Left hindlimb (tissue), 1 donor: ENCODE measurements around the gene DENR.
"Not testable (repeated sequence)": the region's sequence is repeated elsewhere in the genome, so short reads cannot be mapped to it uniquely, and the experiment has no call there.

Experiments used
- DNase-seq: peaks from one replicate; pipeline ENCODE4 v3.0.0-alpha.2; 2018

The DENR gene

DNA sequence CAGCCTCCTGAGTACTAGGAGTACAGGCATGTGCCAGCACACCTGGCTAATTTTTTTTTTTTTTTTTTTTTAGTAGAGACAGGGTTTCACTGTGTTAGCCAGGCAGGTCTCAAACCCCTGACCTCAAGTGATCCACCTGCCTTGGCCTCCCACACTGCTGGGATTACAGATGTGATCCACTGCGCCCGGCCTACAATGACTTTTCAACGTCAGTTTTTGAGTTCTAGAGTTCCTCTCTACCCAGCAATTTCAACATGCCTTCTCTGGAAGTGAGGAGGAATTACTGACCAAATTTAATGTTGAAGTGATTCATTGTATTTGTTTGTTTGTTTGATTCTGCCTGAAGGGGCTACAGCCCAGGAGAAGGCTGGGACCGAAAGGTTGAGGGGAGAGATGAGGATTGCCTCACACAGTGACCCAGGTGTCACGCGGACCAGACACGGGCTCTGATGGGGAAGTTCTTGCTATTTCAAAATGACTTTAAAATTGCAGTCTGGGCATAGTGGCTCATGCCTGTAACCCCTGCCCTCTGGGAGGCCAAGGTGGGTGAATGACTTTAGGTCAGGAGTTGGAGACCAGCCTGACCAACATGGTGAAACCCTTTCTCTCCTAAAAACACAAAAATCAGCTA lies 8.6 kb upstream of the DENR start:
- DNase-seq, result no peak

DNA sequence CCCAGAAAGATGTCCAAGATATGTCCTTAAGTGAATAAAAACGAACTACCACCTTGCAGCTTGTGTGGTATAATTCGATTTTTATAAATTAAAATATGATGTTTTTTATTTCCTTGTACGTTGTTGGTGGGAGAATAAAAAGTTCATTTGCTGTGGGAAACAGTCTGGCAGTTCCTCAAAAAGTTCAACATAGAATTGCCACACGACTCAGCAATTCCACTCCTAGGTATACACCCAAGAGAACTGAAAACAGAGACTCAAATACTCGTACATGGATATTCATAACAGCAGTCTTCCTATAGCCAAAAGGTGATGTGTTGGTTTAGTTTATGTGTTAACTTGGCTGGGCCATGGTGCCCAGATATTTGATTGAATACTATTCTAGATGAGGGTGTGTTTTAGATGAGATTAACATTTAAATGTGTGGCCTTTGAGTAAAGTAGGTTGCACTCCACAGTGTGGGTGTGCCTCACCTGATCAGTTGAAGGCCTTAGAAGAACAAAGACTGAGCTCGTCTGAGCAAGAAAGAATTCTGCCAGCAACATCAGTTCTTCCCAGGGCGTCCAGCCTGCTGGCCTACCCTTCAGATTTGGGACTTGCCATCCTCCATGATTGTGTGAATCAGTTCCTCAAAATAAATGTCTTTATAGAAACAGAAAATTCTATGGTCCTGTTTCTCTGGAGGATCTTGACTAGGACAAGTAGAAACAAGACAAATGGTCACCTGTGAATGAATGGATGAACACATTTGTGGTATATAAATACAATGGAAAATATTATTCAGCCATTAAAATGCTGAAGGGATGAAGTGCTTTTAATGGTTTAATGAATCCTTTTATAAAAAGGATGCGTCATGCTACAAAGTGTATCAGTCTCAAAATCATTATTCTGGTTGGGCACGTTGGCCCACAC lies 5.1 kb upstream of the DENR start:
- DNase-seq, result no peak

DNA sequence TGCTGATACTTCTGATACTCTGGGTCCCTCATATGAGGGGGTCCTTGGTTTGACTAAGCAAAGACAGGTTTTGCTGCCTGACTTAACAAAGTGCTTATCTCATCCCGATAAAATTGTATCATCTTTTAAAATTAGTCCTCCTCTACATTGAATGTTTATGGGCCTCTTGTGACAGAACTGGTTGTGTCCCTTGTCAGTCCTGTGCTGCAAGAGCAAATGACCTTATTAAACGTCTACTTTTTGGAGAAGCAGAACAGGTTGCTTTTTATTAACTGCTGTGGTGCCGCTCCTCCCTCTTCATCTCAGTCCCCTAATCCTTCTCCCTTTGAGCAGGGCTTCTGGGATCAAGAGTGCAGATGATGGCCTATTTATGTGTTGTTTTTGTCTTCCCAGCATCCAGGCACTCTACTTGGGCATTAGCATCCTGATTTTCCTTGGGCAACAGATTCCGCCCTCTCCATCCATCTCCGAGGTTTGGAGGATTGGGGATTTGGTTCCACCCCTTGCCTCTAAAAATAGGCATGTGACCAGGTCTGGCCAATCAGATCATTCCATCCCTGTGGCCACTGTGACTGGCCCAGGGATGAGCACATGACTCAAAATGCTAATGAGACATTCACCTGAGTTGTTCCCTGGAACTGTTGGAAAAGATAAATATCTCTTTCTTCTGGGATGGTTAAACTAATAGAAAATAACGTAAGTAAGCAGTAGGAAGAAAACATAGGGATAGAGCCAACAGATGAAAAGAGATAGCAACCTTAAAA lies 2.9 kb upstream of the DENR start:
- no peak for DNase-seq

DNA sequence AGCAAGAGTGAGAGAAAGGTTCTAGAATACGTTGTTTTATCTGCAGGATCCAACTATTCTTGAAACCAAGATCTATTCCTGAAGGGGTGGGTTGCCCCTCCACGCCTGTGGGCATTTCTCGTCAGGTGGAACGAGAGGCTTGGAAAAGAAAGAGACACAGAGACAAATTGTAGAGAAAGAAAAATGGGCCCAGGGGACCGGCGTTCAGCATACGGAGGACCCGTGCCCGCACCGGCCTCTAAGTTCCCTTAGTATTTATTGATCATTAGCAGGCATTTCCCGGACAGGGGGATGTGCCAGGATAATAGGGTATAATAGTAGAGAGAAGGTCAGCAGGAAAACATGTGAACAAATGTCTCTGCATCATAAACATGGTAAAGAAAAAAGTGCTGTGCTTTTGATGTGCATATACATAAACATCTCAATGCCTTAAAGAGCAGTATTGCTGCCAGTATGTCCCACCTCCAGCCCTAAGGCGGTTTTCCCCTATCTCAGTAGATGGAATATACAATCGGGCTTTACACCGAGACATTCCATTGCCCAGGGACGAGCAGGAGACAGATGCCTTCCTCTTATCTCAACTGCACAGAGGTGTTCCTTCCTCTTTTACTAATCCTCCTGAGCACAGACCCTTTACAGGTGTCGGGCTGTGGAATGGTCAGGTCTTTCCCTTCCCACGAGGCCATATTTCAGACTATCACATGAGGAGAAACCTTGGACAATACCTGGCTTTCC lies 1.7 kb upstream of the DENR start:
- DNase-seq, result not testable (repeated sequence)

DNA sequence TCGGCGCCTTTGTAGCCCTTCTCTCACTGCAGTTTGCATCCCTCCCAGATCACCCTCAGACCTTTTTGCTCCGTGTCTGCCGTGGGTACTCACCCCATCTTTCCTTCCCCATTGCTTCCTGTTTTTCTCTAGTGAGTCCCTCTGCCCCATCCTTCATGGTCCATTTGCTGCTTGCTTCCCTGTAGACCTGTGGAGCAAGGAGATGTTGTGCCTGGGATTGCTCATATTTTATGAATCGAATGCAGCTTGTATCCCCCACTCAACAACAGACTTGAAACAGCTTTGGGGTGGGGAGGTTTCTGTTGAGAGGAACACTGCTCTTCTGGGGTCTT lies 661 bp downstream of the DENR start:
- no peak for DNase-seq

DNA sequence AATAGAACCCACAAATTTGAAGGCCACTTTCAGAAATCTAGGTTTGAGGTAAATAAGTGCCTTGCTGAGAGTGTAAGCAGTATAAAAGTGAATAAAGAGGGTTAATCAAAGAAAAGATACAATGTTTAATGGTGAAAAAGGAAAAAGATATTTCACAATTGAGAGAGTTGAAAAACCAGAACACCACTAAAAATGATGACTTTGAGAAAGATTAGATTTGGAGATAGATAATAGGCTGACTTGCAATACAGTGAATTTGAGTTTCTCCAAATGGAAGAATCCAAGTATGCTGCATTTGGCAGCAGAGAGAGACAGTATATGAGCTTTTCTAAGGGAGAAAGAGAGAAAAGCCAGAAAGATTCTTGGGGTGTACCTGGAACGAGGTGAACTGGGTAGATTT lies 2.2 kb downstream of the DENR start:
- no peak for DNase-seq

DNA sequence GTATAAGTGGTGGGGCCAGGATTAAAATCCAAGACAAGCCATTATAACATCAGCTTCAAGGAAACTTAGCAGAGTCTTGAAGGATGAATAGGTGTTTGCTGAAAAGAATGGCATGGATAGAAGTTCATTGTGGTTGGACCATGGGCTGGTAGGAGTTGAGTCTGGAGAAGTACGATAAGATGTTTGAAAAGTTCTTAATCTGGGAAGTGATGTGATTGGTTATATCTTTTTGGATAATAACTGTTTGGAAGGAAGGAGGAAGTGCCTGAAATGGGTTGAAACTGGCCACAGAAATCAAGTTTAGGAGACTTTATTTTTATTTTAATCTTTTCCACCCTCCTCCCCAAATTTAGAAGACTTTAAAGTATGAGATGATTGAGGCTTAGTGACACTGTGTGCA lies 4.9 kb downstream of the DENR start:
- no peak for DNase-seq

DNA sequence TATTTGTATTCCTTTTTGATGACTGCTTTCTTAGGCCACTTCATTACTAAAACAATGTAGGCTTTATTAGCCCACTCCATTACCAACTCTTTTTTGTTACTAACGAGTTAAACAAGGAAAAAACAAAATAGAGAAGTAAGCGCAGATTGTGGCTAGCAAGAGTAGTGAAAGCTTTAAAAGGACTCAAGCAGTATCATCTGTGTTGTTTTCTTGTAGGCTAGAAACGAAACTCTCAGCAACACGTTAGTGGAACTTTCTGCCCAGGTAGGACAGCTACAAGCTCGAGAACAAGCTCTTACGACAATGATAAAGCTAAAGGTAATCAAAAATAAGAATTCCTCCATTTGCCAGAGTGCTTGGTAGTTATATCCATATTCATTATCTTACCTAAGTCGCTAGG lies 32.9 kb downstream of the DENR start:
- no peak for DNase-seq

DNA sequence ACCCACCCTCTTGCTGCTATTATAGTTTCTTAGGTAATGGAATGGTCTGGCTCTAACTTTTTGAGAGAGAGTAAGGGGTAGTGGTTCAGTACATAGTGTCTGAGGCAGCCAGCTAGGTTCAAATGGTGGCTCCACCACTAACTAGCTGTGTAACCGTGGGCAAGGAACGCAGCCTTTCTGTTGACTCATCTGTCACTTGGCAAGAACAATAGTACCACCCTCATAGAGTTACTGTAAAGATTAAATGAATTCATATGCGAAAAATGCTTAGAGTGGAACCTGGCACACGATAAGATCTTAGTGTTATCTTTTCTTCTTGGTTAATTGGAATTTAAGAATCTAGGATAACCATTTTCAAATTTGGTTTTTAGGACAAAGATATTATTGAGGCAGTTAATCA lies 35.8 kb downstream of the DENR start:
- no peak for DNase-seq

DNA sequence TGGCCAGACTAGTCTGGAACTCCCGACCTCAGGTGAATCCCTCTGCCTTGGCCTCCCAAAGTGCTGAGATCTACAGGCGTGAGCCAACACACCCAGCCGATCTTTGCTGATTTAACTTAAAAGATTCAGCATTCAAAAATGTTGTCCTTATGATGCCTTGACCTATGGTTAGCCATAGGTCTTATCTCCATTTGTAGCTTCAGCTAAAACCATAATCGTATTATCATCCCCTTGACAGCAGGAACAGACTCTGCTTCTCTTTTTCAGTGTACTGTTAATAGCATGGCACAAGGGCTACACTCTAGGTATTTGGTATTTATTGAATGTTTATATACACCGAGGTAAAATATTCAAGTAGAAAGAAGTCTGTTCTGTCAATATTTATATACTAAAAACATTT lies 37.0 kb downstream of the DENR start:
- DNase-seq, result no peak

DNA sequence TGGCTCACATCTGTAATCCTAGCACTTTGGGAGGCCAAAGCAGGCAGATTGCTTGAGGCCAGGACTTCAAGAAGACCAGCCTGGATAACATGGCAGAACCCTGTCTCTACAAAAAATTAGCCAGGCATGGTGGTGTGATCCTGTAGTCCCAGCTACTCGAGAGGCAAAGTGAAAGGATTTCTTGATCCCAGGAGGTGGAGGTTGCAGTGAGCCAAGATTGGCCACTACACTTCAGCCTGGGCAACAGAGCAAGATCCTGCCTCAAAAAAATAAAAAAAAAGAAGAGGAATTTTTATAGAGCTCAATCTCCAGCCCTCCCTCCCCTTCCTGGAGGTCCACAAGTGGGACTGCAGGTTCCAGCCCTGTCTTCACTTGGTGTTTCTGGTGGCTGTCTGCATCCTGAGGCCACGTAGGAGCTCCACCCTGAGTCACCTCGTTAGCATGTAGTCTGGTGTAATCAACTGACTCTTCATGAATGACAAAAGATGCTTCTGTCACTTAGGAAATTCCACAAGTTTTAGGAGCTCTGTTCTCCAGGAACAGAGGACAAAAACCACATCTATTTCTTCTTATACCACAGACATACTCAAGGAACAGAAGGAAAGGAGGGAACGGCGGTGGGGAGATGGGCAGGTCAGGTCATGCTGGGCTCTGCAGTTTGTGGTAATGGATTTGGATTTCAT lies 37.9 kb downstream of the DENR start:
- DNase-seq, result no peak

DNA sequence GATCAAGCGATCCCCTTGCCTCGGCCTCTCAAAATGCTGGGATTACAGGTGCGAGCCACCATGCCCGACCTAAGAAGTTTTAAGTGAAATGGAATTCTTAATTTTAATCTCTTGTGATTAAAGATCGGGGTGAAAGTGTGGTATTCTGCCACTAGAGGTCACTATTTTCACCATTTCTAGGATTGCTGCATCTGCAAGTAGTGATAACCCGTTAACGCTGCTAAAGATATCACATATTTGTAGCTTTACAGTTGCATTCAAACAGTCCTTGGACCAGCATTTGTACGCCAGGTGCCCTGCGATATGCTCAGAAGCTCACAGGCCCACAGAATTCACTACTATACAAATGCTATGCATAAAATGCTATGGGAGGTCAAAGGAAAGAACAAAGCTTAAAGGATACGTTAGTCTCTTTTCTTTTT lies 41.1 kb downstream of the DENR start:
- DNase-seq, result no peak

DNA sequence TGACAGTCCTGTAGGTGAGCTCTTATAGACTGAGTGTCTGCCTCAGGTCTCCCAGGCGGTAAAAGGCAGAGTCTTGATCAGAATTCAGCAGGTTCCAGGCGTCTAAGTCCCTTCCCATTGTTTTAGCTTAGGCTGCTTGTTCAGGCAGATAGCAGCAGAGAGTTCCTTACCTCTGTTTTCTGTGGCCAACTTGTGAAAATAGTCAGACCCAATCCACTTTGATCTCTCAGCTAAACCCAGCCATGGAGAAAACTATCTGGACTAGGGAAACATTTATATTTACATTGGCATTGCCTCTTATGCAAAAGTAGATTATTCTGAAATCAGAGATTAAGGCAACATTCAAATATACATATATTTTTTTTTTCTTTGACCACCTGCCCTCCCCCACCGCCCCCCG lies 43.2 kb downstream of the DENR start:
- DNase-seq, result no peak

DNA sequence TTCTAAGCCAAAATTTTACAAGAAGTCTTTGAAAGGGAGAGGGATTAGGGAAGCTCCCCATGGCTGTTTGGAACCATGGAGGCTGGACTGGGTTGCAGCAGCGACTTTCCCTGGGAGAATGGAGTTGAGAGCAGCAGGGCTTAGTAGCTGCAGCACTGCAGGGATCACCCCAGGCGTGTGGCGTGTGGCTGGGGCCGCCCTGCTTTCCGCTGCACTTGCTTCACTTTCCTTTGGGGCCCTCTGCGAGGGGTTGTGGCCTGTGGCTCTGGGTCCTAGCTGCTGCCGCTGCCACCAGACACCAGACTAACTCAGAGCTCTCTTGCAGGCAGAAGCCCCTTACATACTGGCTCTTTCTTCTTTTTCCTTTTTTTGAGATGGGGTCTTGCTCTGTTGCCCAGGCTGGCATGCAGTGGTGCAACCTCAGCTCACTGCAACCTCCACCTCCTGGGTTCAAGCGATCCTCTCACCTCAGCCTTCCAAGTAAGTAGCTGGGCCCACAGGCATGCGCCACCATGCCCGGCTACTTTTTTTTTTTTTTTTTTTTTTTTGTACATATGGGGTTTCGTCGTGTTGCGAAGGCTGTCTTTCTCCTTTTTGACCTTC lies 47.1 kb downstream of the DENR start:
- DNase-seq, result no peak

DNA sequence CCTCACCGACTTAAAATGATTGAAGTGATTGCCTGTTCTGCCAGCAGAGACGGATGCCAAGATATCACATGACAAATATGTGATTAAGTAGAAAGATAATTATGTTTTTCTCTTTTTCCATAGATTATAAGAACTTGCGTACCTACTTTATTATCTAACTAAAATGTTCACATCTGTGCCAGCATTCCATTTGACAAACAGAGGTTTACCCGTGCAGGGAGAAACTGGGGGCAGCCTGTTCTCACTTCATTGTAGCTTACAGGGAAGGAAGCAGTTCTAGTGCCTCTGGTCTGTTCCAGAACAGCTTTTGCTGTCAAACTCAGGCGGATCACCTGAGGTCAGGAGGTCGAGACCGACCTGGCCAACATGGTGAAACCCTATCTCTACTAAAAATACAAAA lies 51.3 kb downstream of the DENR start:
- DNase-seq, result no peak

DNA sequence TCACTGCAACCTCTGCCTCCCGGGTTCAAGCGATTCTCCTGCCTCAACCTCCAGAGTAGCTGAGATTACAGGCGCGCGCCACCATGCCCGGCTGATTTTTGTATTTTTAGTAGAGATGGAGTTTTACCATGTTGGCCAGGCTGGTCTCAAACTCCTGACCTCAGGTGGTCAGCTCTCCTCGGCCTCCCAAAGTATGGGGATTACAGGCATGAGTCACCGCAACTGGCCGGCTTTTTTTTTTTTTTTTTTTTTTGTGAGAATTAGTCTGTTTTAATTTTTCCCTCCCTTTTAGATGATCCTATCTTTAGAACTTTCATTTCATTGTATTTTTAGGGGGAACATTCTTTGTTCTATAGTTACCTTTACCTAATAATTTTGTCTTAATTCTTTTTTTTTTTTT lies 52.3 kb downstream of the DENR start:
- DNase-seq, result not testable (repeated sequence)

DNA sequence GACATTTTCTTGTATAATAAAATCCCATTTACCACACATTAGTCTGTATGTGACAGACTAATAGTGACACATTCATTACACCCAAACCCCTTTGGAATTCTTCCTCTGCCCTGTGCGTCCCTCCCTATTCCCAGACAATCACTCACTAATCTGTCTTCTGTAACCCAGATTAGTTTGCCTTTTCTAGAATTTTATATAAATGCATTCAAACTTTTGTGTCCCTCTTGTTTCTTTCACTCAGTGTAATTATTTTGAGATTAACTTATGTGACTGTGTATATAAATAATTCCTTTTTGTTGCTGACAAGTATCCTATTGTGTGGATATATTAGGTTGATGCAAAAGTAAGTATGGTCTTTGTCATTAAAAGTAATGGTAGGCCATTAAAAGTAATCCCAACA lies 55.0 kb downstream of the DENR start:
- DNase-seq, result no peak

DNA sequence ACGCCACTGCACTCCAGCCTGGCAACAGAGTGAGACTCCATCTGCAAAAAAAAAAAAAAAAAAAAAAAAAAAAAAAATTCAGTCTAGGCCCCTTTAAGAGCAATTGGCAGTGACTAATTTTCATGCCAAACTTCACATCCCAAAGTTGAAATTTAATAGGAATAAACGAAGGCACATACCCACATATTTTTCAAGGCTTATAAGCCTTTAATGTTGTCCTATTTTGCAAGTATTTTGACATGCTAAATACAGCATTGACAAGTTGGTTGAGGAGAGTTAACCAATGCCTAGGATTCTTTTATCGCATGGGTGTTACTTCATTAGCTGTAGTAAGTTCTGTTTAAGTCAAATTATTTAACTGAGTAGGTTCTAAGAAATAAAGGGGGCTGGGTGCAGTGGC lies 59.2 kb downstream of the DENR start:
- DNase-seq, result no peak

DNA sequence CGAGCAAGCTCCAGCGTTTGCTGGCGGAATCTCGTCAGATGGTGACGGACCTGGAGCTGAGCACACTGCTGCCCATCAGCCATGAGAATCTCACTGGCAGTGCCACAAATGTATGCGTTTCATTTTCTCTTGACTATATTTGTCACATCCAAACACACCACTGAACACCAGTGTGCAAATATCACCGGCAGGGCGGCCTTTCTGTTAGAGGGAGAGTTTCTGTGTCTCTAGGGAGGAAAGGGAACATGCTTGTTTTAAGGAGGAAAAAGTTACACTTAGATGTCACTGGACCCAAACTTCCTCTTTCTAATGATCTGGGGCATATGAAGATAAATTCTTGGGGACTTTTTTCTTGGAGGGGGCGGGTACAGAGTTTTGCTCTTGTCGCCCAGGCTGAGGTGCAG lies 60.7 kb downstream of the DENR start:
- DNase-seq, result no peak

DNA sequence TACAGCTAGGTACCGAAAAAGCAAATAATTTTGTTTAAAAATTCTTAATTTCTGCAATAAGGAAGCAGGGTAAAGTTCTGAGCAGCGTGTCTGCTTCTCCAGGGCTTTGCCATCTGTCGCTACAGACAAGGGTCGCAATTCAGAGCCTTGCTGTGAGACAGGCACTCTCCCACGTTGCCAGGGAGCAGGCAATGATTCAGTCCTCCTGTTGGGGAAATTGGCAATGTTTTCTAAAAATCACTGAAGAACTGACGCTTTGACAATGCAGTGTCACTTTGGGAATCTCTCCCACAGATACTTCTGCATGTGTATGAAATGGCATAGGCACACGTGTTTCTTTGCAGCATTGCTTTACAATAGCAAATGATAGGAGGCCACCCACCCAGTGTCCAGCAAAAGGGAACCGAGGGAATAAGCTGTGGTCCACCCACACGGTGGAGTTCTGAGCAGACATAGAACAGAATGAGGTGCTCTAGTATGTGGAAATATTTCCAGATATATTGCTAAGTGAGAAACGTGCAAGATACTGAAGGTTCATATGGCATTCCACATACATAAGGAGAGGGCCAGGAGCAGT lies 66.7 kb downstream of the DENR start:
- DNase-seq, result no peak

DNA sequence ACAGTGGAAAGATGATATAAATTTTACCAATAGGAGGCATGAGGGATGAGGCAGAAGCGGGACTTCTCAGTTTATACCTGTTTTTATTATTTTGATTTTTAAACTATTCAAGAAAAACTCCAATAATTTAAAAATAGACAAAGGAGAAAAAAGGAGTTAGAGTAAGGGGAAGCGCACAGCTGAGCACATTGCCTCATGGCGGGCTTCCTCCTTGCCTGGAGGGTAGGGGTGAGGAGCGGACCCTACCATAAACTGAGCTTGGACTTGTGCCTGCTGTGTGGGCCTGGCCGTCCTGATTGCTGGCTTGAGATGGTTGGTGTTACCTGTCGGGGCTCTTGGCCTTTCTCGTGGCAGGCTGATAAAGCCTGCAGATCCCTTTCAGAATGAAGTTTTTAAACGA lies 67.5 kb downstream of the DENR start:
- DNase-seq, result no peak
